Activated CD4-positive, alpha-beta T cell treated with anti-CD3 and anti-CD28 coated beads, Interleukin-10, Interleukin-2, amounts not matched to agents 100 ng/mL and 50 ng/mL, durations not matched to agents 16 hours and 8 hours (primary cell): ENCODE measurements around the gene KCNK15.
A peak's percentile ranks its signal among the peaks of the same experiment; 100 is the strongest.
"Not testable (repeated sequence)": the region's sequence is repeated elsewhere in the genome, so short reads cannot be mapped to it uniquely, and the experiment has no call there.

ENCODE experiments used
- DNase-seq: peaks from one replicate; pipeline ENCODE4 v3.0.0-alpha.2; 2020

KCNK15 gene

DNA sequence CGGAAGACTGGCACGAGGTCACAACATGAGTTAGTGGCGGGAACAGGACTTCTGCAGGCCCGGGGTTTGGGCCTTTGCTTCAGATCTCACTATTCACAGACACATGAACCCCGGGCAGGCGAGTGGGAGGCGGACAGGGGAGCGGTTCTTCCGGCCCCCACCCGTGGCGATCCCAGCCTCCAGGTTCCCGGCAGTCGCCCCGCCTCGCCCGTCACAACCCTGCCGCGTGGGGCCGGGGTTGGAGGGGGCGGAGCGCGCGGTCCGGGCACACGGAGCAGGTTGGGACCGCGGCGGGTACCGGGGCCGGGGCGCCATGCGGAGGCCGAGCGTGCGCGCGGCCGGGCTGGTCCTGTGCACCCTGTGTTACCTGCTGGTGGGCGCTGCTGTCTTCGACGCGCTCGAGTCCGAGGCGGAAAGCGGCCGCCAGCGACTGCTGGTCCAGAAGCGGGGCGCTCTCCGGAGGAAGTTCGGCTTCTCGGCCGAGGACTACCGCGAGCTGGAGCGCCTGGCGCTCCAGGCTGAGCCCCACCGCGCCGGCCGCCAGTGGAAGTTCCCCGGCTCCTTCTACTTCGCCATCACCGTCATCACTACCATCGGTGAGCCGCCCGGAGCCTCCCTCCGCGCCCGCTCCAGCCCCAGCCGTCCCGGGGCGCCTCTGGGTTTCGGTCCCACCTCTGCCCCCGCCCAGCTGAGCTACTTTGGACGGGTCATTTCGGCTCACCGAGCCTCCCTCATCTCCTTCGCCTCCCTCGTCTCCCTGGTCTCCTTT lies at the start of gene KCNK15:
KCNK15 (plus strand) TSS at position 268 of the 769 bp plus-strand sequence; CDS start at position 314, 46 bp downstream.
- peak; percentile 30 for DNase-seq

DNA sequence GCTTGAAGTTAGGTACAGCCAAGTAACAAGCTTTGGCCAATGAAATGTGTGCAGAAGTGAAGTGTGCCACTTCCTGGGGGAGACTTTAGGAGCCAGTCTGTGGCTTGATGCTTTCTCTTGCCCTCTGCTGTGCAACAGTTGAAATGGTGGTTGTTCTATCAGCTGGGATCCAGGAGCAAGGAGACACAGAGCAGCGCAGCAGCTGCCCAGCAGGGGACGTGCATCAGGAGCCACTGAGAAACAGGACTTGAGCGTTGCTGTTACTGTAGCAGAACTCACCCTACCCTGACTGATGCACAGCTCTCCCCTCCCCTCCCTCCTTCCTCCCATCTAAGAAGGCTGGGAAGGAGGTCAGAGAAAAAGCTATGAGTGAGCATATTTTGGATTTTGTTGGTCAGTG lies 49.4 kb upstream of the KCNK15 start:
- DNase-seq: no peak

DNA sequence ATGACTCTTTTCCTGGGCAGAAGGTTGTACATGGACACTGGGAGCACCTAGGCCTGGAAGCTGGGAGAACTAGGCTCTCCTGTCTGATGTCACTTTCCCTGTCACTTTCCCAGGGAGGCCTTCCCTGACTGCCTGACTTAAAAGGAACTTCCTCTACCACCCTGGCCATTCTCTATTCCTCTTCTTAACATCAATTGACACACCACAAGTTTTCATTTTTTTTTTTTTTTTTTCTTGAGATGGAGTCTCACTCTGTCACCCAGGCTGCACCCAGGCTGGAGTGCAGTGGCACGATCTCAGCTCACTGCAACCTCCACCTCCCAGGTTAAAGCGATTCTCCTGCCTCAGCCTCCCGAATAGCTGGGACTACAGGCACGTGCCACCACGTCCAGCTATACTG lies 48.6 kb upstream of the KCNK15 start:
- not testable (repeated sequence) for DNase-seq

DNA sequence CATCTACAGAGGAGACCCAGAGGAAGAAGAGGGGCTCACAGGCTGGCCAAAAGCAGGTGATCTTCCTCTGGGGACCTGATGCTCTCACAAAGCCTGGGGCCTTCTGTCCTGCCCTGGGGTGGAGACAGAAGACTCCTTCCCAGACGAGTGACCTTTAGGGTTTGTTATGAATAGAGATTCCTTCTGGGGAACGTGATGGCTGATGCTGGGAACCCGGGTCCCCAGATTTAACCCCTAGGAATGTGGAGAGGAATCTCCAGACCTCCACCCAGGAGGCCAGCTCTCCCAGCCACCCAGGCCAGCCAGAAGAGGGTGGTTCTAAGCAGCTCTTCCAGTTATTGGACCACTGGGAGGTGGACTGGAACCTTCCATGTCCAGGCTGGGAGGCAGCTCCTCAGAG lies 47.3 kb upstream of the KCNK15 start:
- DNase-seq: no peak

DNA sequence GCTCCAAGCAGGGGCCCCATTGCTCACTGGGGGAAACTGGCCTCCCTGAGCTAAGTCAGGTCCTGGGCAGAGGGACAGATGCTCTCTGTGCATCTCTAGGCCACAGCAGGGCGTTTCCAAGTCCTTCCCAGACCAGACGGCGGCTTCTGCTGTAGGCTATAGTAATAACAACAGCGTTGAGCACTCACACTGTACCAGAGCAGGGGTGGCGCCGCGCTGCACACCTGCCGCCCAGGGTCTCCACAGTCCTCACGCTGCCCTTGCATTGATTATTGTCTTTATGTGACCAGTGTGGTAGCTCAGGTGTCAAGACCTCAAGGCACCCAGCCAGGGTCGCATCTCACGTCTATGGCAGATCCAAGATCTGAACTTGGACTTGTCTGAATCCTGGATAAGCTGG lies 45.4 kb upstream of the KCNK15 start:
- DNase-seq: no peak

DNA sequence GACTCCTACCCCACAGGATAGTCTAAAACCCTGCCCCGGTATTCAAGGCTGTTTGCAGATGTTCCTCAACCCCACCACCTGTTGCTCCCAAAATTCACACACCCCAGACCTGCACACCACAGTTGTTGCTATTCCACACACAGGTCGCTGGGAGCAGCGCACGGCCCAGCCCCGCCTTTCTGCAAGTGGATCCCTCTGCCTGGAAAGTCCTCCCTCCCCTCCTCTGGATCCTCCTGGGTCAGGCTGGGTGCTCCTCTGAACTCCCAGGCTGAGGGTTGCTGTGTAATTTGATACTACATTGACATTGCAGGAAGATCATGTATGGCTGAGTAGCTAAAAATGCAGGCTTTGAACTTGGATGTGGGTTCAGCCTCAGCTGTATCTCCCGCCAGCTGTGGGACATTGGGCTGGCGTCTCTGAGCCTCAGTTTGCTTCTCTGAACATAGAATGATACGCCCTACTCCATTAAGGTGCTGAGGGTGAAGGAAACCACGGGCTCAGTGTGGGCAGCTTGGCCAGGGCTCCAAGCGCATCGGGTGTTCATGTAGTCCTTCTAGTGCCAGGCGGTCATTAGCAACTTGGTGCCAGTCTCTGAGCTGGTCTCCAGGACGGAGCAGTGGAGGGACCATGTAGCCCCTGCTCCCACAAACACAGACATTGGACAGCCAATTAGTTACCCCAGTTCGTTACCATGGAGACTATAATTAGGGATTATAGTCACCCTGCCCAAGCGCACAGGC lies 44.4 kb upstream of the KCNK15 start:
- DNase-seq: no peak

DNA sequence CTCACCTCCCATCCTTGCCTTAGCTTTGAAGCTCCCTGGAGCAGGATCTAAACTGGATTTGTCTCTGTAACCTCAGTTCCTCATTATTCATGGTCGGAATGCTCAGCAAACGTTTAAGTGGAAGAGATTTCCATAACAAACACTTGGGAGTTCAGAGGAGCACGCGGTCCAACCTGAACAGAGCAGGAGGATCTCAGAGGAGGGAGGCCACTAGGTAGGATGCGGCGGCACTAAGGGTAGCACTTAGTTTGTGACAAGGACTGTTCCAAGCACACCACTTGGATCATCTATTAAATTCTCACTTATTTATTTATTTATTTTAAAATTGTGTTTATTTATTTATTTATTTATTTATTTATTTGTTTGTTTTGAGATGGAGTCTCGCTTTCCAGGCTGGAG lies 43.8 kb upstream of the KCNK15 start:
- no peak for DNase-seq

DNA sequence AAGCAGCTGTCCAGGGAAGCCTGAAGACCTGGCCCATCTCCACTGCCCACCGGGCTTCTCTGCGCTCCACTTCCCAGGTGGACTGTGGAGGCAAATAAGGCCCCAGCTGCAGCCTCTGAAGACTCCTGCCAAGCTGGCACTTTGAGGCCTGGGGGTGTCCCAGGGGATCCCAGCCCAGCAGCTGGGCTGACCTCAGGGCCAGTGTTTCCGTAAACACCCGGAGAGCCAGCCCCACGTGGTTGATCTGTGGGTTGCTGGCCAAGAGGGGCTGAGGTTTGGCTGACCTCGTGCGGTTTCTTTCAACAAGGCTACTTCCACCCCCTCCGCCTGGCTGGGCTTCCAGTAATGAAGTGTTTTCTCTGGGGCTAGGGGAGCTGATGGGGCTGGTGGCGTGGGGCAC lies 42.9 kb upstream of the KCNK15 start:
- DNase-seq: no peak

DNA sequence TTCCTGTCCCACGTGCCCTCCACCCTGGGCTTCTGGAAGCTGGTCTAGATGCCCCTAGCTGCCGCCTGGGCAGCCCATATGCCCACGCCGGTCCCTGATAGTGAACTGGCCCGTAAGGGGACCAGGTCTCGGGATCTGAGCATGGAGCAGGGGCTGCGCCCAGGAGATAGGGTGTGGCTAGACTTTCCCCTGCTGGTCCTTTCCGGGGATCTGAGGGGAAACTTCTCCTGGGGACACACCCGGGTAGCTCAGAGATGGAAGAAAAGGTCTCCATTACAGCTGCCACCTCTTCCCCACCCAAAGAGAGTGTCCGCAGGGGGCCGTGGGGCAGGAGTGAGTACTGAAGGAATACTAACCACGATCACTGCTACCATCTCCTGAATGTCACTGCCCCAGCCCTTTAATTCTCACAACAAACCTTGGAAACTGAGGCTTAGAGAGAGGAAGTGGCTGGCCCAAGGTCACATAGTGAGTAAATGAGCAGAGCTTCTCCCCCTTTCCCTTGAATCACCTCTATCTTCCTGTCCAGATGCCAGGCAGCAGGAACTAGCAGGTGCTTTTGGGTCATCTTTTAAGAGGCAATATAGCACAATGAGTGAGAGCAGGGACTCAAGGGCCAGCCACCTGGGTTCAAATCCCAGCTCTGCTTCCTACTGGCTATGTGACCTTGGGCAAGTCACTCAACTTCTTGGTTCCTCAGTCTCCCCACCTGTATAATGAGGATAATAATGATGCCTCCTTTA lies 42.3 kb upstream of the KCNK15 start:
- DNase-seq: no peak

DNA sequence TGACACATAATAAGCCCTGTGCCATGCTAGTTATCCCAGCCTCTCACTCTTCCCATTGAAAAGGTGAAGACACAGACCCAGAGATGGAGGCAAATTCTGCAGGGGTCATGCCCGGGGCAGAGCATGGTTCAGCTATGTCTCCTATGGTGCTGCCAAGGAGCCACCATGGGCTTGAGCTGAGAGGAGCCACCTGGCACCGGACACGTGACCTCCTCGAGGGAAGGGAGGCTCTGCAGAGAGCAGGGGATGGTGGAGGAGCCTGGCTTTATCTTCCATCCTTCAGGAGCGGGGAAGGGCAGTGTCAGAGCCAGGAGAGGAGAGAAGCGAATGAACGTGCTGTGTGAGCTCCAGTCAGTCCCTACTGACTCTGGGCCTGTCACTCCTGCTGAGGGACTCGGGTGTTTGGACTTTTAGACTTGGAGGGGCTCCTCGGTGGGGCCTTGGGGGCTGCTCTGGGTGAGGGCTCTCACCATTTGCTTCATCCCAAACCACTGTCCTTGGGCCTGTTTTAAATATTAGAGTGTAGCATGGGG lies 41.6 kb upstream of the KCNK15 start:
- no peak for DNase-seq

DNA sequence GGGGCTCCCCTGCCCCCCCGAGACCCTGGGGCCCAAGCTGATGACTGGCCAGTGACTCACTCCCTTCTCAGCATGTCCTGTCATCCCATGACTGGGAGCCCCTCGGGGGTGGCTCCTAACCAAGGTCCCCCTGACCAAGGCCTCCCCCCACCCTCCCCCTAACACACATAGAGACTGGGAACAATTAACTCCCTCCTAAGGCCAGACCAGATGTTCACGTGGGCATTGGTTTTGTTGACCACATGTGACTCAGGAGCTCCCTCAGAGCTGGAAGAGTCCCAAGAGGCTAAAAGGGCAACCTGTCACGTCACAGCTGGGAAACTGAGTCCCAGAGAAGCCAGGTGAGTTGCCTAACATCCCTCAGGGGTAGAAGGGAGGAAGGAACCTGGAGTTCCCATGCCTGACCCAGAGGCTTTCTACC lies 41.1 kb upstream of the KCNK15 start:
- DNase-seq: no peak

DNA sequence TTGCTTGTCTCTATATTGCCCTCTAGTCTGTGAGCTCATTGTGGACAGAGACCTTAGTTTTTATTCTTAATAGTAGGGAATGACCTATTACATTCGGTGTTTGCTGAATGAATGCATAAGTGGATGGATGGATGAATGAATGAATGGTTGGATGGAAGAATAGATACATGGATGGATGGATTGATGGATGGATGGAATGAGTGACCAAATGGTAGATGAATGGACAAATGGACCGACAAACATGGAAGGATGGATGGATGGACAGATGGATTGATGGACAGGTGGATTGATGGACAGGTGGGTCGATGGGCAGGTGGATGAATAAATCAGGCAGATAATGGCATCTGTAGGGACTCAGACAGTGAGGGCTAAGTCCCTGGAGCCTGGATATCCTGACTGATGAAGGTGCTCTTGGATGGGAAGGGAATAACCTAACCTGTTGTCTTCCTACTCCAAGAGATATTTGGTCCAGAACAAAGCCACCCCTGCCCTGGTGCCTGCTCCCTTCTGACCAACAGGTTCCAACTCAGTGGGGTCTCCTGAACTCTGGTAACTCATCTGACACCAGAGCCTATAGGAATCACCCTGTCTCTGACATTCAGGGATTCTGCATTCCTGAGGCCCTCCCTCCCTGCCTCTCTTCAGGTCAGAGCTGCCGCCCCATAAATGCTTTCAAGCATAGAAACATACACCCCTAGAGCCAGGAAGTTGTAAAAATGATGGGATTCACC lies 40.1 kb upstream of the KCNK15 start:
- no peak for DNase-seq

DNA sequence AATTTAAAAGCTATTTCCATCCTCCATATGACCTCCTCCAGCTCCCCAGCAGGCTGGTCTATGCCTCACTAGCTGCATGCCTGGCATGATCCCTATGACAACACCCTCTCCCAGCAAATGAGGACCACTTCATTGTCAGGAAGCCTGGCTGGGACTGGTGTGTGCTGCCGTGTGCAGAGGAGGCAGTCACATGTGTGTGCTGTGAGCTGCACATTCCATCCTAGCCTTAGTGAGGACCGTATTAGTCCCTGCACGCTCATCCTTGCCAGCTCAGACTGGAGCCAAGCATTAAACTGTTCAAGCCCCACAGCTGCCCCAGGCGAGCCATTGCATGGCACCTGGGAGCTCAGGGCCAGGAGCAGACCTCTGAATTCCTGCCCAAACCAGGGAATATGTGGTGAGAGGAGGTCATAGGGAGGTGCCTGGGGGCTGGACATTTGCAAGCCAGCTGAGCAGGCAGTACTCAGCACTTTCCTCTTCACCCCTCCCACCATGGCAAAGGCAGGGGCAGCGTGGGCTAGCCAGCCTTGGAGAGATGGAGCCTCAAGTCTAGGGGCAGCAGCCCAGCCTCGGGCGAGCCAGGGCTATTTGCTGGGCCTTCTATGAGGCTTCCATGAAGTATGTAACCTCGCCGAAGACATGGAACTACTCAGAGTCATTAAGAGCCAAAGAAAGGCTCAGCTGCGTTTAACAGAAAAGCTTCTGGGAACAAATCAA lies 39.2 kb upstream of the KCNK15 start:
- no peak for DNase-seq

DNA sequence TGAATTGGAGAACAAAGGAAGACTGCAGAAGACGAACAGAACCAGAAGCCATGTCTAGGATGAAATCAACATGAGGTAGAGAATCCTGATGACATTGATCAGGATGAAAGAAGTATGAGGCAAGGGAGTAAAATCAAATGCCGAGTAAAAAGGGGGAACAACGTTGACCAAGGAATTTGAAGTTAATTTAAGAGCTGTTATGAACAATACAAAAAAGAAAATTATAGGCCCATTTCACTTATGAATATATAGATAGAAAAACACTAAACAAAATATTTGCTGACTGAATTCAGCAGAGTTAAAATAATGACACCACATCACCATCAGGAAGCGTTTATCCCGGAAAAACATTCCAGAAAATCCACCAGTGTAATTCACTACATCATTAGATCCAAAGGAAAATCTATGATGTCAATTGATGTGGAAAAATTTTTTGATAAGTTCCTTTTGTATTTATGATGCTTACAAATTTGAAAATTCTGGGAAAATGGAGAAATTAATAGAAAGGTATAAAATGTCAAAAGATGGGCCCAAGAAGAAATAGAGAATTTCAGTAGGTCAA lies 38.6 kb upstream of the KCNK15 start:
- DNase-seq: no peak

DNA sequence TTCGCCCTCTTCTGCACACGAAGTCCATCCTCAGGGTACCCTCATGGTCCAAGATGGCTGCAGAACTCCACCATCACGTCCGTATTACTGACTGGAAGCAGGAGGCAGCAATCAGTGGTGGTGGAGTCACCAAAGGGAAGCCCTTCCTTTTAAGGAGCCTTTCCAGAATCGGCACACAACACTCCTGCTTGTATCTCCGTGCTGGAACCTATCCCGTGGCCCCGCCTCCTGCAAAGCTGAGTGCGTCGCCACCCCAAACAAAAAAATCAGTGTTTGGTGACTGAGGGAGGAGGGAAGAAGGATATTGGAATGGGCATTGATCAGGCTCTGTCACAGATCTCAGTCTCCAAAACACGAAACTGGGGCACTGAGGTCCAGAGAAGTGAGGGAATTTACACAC lies 36.3 kb upstream of the KCNK15 start:
- no peak for DNase-seq

DNA sequence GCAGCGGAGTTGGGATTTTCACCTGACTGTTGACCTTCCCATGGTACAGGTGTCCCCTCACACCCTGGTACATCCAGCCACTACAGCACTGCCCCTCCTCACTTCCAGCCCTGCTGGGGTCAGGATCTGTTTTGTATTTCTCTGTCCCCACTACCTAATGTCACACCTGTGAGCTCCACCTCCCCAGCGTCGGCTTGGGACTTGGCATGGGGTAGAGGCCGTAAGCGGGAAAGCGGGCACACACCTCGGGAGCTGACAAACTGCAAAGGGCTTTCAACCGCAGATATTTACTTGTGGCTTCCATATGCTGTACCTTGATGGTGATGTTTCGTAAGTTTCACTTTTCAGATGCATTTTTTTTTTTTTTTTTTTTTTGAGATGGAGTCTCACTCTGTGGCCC lies 35.9 kb upstream of the KCNK15 start:
- DNase-seq: no peak

DNA sequence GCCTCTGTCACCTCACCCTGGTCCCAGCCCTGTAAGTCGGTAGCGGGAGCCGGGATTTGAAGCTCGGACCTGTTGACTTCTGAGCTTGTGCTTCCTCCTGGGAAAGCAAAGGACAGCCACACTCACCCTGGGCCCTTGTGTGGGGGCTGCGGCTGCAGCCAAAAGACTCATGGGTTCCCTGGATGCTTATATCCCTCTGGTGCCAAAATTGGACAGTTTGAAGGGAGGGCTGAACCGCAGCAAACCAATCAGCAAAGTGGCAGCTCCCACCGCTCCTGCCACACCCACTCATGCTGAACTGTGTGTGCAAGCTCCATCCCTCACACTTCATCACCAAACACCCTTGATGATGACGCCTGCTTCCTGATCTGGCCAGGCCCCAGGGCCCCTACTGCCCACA lies 34.4 kb upstream of the KCNK15 start:
- no peak for DNase-seq

DNA sequence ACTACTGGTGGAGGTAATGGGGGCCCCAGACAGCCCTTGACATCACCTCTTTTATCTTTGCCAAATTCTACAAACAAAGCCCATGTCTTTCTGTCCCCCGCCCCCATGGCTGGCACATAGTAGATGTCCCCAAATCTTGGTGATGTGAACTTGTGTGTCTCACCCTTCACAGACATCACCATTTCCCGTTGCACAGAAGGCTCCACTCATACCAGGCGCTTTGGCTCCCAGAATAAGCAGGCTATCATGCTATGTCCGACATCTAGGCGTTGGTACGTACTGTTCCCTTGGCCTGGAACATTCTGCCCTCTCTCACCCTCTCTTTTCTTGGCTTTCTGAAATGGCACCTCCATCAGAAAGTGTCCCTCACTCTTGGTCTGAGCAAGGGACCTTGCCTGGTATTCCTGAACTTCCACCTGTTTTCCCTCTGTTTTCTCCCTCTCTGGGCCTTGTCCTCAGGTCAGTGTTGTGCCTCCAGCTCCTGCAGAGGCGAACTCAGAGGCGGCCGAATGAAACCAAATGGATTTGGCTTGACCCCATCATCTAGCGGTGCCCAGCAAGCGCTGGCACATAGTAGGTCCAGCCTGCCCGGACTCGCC lies 31.5 kb upstream of the KCNK15 start:
- DNase-seq: no peak

DNA sequence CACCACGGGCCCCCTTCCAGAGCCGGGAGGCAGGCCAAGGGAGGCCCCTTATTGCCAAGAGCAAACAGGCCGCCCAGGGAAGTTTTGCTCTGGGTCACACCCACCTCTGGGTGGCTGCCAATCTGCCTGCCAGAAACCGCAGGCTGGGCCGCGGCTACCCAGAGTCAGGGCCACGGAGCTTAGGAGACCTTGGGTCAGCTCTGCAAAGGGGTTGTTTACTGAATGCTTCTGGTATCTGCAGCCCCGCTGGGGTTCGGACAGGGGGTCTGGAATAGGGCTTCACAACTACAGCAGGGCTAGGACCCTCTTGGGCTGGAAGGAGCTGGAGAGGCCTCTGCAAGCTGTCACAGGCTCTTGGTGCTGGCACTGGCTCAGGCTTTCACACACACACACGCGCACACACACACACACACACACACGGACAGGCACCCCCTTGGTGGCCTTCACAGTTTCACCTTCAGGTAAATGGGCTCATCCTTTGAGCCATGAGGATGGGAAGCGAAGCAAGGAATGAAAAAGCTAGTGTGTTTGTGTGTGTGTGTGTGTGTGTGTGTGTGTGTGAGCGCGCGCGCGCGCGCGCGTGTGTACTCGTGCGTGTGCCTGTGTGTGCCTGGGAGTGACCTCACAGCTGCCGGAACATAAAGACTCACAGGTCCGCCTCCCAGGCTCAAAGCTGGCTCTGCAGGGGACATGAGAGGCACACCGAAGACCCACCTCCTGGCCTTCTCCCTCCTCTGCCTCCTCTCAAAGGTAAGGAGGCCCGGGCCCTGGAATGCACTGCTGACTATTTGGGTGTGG lies 30.8 kb upstream of the KCNK15 start, which contains the start of gene CCN5:
CCN5 (plus strand) TSS at position 669 of the 798 bp plus-strand sequence; CDS start at position 691, 22 bp downstream.
- DNase-seq: no peak
